NCI-H460 (cell line): ENCODE results near the gene FUS. TPM values are rescaled to one million over a fixed set of nuclear protein-coding genes. Genes with fewer than 3 reads are reported as not detected.
"Not testable (repeated sequence)": the region's sequence is repeated elsewhere in the genome, so short reads cannot be mapped to it uniquely, and the experiment has no call there.

Experiments
- DNase-seq: peaks from one replicate; pipeline ENCODE4 v3.0.0-alpha.2; 2016; ENCODE audit warnings: low read depth; ENCODE audit errors: extremely low read depth
- polyA plus RNA-seq: library from polyadenylated mRNA; depleted of rRNA; stranded (reverse); fragments of >200 nt; gene quantifications from 2 replicates; pipeline ENCODE4 v1.2.3, GENCODE V29; 2014; cell fraction: nucleus; rRNA removed
- total RNA-seq: library from RNA; depleted of rRNA; stranded (reverse); fragments of >200 nt; shearing (Covaris generic); gene quantifications from 2 replicates; pipeline ENCODE4 v1.2.3, GENCODE V29; 2014; rRNA removed

FUS gene
- total RNA-seq, result 27.3 and 49.7 TPM in 2 replicates
- polyA plus RNA-seq, result 49.6 and 65.4 TPM in 2 replicates

GRCh38 chr16:31179747-31180459 is at the start of gene FUS:
TSS of gene FUS (plus strand) at chr16:31180139. CDS start at chr16:31180215, 76 bp downstream.
- DNase-seq, result peak; percentile 87

GRCh38 chr16:31130336-31130891 is 49.5 kb upstream of the FUS start:
- DNase-seq, result no peak

- no peak for DNase-seq
These were observed 49.0 kb upstream of the FUS start for GRCh38 chr16:31130899-31131298.

- no peak for DNase-seq
These were observed 48.5 kb upstream of the FUS start for GRCh38 chr16:31131416-31131815.

GRCh38 chr16:31131841-31132271 is 48.1 kb upstream of the FUS start:
- no peak for DNase-seq

- DNase-seq, result no peak
These were observed 47.5 kb upstream of the FUS start for GRCh38 chr16:31132303-31132979.

- no peak for DNase-seq
These were observed 46.9 kb upstream of the FUS start for GRCh38 chr16:31133046-31133501.

- no peak for DNase-seq
These were observed 45.8 kb upstream of the FUS start for GRCh38 chr16:31134091-31134571.

GRCh38 chr16:31134625-31135534 is 45.1 kb upstream of the FUS start:
- no peak for DNase-seq

GRCh38 chr16:31135535-31136286 is 44.2 kb upstream of the FUS start, which contains the start of gene PRSS8:
TSS of gene PRSS8 (minus strand) at chr16:31135727. CDS start at chr16:31135498, 229 bp downstream.
- no peak for DNase-seq

GRCh38 chr16:31136287-31136662 is 43.7 kb upstream of the FUS start:
- DNase-seq, result no peak

- DNase-seq, result not testable (repeated sequence)
These were observed 43.0 kb upstream of the FUS start for GRCh38 chr16:31136822-31137499.

- DNase-seq, result peak; percentile 13
These were observed 41.0 kb upstream of the FUS start for GRCh38 chr16:31138621-31139578.

GRCh38 chr16:31141071-31141469 is 38.9 kb upstream of the FUS start:
- not testable (repeated sequence) for DNase-seq

GRCh38 chr16:31141489-31142108 is 38.3 kb upstream of the FUS start:
- no peak for DNase-seq

- peak; percentile 99 for DNase-seq
These were observed 37.6 kb upstream of the FUS start for GRCh38 chr16:31142109-31143010.
